ENCODE measurements around the gene DNAJB8. TPM values are rescaled to one million over a fixed set of nuclear protein-coding genes. Genes with fewer than 3 reads are reported as not detected.

Gene DNAJB8
- total RNA-seq, 2 experiments from 2014 or later = not detected

GRCh38 chr3:128455116-128455515 is 11.6 kb downstream of the DNAJB8 start:
- ChIA-PET POLR2A (no interaction called here), CTCF (no interaction called here)
- no peak overlapping the region for H3K27ac Mint-ChIP-seq

DNA sequence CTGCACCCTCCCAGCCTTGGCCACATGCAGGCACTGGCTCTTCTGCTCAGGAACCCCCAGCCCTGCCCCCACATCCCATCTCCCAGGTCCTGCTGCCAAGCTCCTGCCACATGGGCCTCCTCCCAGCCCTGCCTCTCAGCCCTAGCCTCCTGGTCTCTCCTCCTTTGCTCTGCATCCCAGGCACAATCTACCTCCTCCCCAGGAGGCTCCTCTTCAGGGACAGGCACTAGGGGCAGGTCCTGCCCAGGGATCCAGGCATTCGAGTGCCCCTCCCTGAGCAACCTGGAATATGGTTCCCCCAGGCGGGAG is 12.4 kb downstream of the DNAJB8 start:
- no peak overlapping the region for H3K4me3 Mint-ChIP-seq
- no peak for DNase-seq
- ChIA-PET CTCF (interaction anchor here (1.1 to 1.2 kb wide), 2 partner anchors 10 kb away, joined by 3 to 5 read pairs; no protein-coding TSS in a partner anchor), POLR2A (no interaction called here)
- H3K36me3 Mint-ChIP-seq (ENCODE audit: low read depth) = peaks cover 13% of the 10 kb centered on the region
- peaks cover 24% of the 10 kb centered on the region for H3K27me3 Mint-ChIP-seq
- peaks cover 10% of the 10 kb centered on the region for H3K4me1 Mint-ChIP-seq
- H3K27ac Mint-ChIP-seq = peak overlapping the region; percentile 44
- H3K9me3 Mint-ChIP-seq = peaks cover 17% of the 10 kb centered on the region

More at GRCh38 chr3:128455116-128455515, 11.6 kb downstream of the DNAJB8 start:
- peaks cover 24% of the 10 kb centered on the region for H3K27me3 Mint-ChIP-seq
- peaks cover 6% of the 10 kb centered on the region for H3K4me1 Mint-ChIP-seq
- peaks cover 7% of the 10 kb centered on the region for H3K36me3 Mint-ChIP-seq (ENCODE audit: low read depth)
- DNase-seq = no peak
- H3K4me3 Mint-ChIP-seq = no peak overlapping the region
- H3K9me3 Mint-ChIP-seq = peaks cover 10% of the 10 kb centered on the region

DNA sequence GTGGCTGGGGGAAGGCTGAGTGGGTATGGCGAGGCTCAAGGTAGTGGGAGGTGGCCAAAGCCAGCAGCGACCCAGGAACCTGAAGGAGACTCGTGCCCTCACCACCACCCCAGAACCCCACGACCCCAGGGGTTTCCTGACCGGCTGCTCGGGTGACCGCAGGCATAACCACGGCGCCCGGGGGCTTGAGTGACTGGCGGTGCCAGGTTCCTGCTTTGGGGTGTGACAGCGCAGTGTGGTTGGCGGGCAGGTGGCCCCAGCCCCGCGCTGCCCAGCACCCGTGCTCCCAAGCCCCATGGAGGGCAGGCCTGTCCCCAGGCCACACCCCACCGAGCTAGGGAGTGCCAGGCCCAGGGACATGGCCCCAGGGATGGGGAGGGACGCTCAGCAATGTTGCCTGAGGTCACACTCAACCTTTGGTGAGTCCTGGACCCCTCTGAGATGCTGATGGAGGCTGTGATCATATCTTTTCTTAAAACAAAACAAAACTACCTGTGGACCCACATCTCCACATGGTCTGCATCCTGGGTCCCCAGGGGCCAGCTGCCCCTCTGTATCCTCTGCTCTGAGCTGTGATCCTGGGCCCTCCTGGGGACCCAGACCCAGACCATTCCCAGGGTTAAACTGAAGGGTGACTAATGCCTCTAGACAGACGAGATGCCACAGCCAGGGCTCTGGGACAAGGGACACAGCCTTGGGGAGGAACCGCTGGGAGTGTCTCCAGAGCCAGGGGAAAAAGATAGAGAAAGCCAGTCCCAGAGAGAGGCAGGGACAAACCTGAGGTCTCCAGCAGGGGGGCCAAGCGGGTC is 13.0 kb downstream of the DNAJB8 start:
- Mint-ChIP-seq H3K27ac (no peak overlapping the region), H3K4me1 (peaks cover 16% of the 10 kb centered on the region), H3K27me3 (peaks cover 24% of the 10 kb centered on the region), H3K4me3 (no peak overlapping the region), H3K9me3 (peaks cover 22% of the 10 kb centered on the region), H3K36me3 (ENCODE audit: low read depth) (peaks cover 17% of the 10 kb centered on the region)
- POLR2A ChIA-PET = no interaction called here
- CTCF ChIA-PET = interaction anchor here (1.1 to 1.2 kb wide), 2 partner anchors 10 kb away, joined by 3 to 5 read pairs; no protein-coding TSS in a partner anchor
- DNase-seq = no peak

DNA sequence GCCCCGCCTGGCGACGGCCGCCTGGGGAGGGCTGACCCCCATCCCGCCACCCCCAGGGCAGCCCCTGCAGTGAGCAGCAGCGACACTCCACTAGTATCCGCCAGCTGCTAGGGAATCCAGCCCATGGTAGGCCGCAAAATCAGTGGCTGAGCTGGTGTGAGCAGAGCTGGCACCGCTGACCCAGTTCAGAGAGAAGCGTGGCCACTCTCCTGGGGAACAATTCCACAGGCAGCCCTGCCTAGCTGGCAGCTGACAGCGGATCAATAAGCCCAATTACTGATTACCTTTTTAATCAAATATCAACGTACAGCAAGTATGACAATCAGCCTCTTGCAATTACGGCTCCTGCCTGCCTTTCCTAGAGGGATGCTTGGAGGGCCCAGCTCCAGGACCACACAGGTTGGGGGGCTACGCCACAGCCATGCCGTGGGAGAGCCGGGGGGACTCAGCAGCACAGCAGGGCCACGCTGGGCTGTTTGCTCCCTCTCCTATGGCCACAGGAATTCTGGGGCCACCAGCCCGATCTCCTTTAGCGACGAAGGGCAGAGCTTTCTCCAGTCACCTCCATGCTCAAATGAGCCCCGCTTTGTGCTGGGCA is 13.9 kb downstream of the DNAJB8 start:
- POLR2A ChIA-PET = no interaction called here

GRCh38 chr3:128452120-128452519 is 14.6 kb downstream of the DNAJB8 start:
- POLR2A ChIA-PET = no interaction called here
- Mint-ChIP-seq H3K4me3 (no peak overlapping the region), H3K36me3 (ENCODE audit: low read depth) (peaks cover 29% of the 10 kb centered on the region), H3K4me1 (peaks cover 30% of the 10 kb centered on the region), H3K9me3 (peaks cover 35% of the 10 kb centered on the region), H3K27me3 (peaks cover 24% of the 10 kb centered on the region), H3K27ac (no peak overlapping the region)
- CTCF ChIA-PET = no interaction called here
- no peak for DNase-seq

More for the DNA sequence above, 13.9 kb downstream of the DNAJB8 start:
- Mint-ChIP-seq H3K27me3 (peaks cover 24% of the 10 kb centered on the region), H3K4me3 (no peak overlapping the region), H3K36me3 (ENCODE audit: low read depth) (peaks cover 22% of the 10 kb centered on the region), H3K9me3 (peaks cover 28% of the 10 kb centered on the region), H3K27ac (no peak overlapping the region), H3K4me1 (peaks cover 24% of the 10 kb centered on the region)
- no peak for DNase-seq
- CTCF ChIA-PET = interaction anchor here (1.1 kb wide), 1 partner anchor 9 kb away, joined by 3 read pairs; no protein-coding TSS in a partner anchor

GRCh38 chr3:128449111-128449638 is 17.5 kb downstream of the DNAJB8 start:
- Mint-ChIP-seq H3K27ac (peak overlapping the region; percentile 97), H3K36me3 (ENCODE audit: low read depth) (peaks cover 43% of the 10 kb centered on the region), H3K4me3 (no peak overlapping the region), H3K9me3 (peaks cover 58% of the 10 kb centered on the region), H3K4me1 (peaks cover 39% of the 10 kb centered on the region), H3K27me3 (peaks cover 4% of the 10 kb centered on the region)
- POLR2A ChIA-PET = no interaction called here
- no peak for DNase-seq
- CTCF ChIA-PET = interaction anchor here (0.7 to 1.8 kb wide), 6 partner anchors 12 to 168 kb away, joined by 3 to 7 read pairs (median 3); no protein-coding TSS in a partner anchor

GRCh38 chr3:128448491-128448890 is 18.2 kb downstream of the DNAJB8 start:
- H3K36me3 Mint-ChIP-seq (ENCODE audit: low read depth) = peaks cover 43% of the 10 kb centered on the region
- H3K4me3 Mint-ChIP-seq = peak overlapping the region; percentile 58
- ChIA-PET POLR2A (no interaction called here), CTCF (interaction anchor here (0.7 to 1.8 kb wide), 6 partner anchors 9 to 58 kb away, joined by 3 to 7 read pairs (median 4); no protein-coding TSS in a partner anchor)
- peak overlapping the region; percentile 97 for H3K27ac Mint-ChIP-seq
- peak; percentile 42 for DNase-seq
- peaks cover 58% of the 10 kb centered on the region for H3K9me3 Mint-ChIP-seq
- peaks cover 5% of the 10 kb centered on the region for H3K27me3 Mint-ChIP-seq
- H3K4me1 Mint-ChIP-seq = peaks cover 37% of the 10 kb centered on the region

- Mint-ChIP-seq H3K4me3 (no peak overlapping the region), H3K27ac (peak overlapping the region; percentile 97), H3K4me1 (peaks cover 37% of the 10 kb centered on the region), H3K9me3 (peaks cover 58% of the 10 kb centered on the region), H3K36me3 (ENCODE audit: low read depth) (peaks cover 43% of the 10 kb centered on the region), H3K27me3 (peaks cover 6% of the 10 kb centered on the region)
- ChIA-PET CTCF (interaction anchor here (1.1 to 1.7 kb wide), 4 partner anchors 10 to 50 kb away, joined by 3 to 7 read pairs (median 4); no protein-coding TSS in a partner anchor), POLR2A (no interaction called here)
- DNase-seq = peak; percentile 62
Observed at GRCh38 chr3:128447561-128448013, 19.1 kb downstream of the DNAJB8 start.

DNA sequence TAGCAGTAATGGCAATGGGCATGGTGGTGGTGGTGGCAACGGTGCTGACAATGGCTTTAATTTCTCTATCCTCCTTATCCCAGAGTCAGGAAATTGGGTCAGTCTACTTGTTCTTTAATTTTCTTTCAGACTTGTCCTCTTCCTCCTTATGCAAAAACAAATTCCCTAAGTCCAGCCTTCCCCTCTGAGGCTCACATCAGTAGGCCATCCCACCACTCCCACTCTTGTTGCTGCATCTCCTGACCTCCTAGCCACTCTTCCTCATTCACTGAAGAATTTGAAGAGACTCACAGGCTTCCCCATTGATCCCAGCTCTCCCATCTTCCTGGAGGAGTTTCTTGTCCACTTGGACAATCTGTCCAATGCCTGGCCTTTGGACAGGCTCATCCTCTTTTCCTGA is 19.9 kb downstream of the DNAJB8 start:
- Mint-ChIP-seq H3K9me3 (peaks cover 58% of the 10 kb centered on the region), H3K36me3 (ENCODE audit: low read depth) (peaks cover 43% of the 10 kb centered on the region), H3K27ac (peak overlapping the region; percentile 97), H3K27me3 (peaks cover 7% of the 10 kb centered on the region), H3K4me3 (no peak overlapping the region), H3K4me1 (peaks cover 37% of the 10 kb centered on the region)
- DNase-seq = no peak
- ChIA-PET CTCF (interaction anchor here (1.1 kb wide), 1 partner anchor 11 kb away, joined by 4 read pairs; no protein-coding TSS in a partner anchor), POLR2A (no interaction called here)

DNA sequence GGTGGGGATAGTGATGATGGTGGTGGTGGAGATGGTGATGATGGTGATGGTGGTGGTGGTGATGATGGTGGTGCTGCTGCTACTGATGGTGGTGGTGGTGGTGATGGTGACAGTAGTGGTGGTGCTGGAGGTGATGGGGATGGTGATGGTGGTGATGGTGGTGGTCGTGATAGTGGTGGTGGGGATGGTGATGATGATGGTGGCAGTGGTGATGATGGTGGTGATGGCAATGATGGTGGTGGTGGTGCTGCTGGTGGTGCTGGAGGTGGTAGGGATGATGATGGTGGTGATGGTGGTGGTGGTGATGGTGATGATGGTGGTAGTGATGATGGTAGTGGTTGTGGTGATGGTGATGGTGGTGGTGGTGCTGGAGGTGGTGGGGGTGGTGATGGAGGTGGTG is 21.3 kb downstream of the DNAJB8 start:
- H3K4me1 Mint-ChIP-seq = peaks cover 36% of the 10 kb centered on the region
- CTCF ChIA-PET = no interaction called here
- H3K36me3 Mint-ChIP-seq (ENCODE audit: low read depth) = peaks cover 38% of the 10 kb centered on the region

GRCh38 chr3:128443771-128444170 is 22.9 kb downstream of the DNAJB8 start:
- H3K27me3 Mint-ChIP-seq = peaks cover 10% of the 10 kb centered on the region
- peaks cover 27% of the 10 kb centered on the region for H3K36me3 Mint-ChIP-seq (ENCODE audit: low read depth)
- H3K4me1 Mint-ChIP-seq = peaks cover 24% of the 10 kb centered on the region
- H3K4me3 Mint-ChIP-seq = no peak overlapping the region
- peaks cover 36% of the 10 kb centered on the region for H3K9me3 Mint-ChIP-seq
- CTCF ChIA-PET = interaction anchor here (1.0 to 1.2 kb wide), 2 partner anchors 10 to 33 kb away, joined by 3 read pairs; no protein-coding TSS in a partner anchor
- H3K27ac Mint-ChIP-seq = no peak overlapping the region
- POLR2A ChIA-PET = no interaction called here
- no peak for DNase-seq

More for the DNA sequence above, 21.3 kb downstream of the DNAJB8 start:
- no peak overlapping the region for H3K4me3 Mint-ChIP-seq
- H3K9me3 Mint-ChIP-seq = peaks cover 49% of the 10 kb centered on the region
- peaks cover 7% of the 10 kb centered on the region for H3K27me3 Mint-ChIP-seq
- no peak for DNase-seq
- no peak overlapping the region for H3K27ac Mint-ChIP-seq
- POLR2A ChIA-PET = no interaction called here

DNA sequence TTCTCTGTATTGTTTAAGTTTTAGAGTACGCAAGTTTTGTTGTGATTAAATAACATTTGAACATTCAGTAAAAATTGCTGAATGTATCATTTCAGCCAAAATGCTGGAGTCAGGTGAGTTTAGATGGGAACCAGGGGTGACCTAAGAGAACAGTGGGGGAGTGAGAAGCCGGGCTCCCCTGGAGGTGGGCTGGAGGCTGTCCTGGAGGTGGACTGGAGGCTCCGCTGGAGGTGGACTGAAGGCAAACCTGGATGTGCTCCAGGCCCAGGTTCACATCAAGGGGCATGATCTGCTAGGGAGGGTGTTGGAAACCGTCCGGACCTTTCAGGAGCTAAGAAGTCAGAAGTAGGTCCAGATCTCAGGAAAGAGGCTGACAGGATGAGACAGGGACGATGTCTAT is 23.7 kb downstream of the DNAJB8 start:
- Mint-ChIP-seq H3K36me3 (ENCODE audit: low read depth) (peaks cover 21% of the 10 kb centered on the region), H3K4me1 (peaks cover 17% of the 10 kb centered on the region), H3K4me3 (no peak overlapping the region), H3K9me3 (peaks cover 31% of the 10 kb centered on the region), H3K27me3 (peaks cover 10% of the 10 kb centered on the region), H3K27ac (no peak overlapping the region)
- no peak for DNase-seq
- POLR2A ChIA-PET = no interaction called here
- CTCF ChIA-PET = no interaction called here

- no peak overlapping the region for H3K4me3 Mint-ChIP-seq
- peaks cover 8% of the 10 kb centered on the region for H3K4me1 Mint-ChIP-seq
- peaks cover 23% of the 10 kb centered on the region for H3K9me3 Mint-ChIP-seq
- peaks cover 16% of the 10 kb centered on the region for H3K27me3 Mint-ChIP-seq
- CTCF ChIA-PET = interaction anchor here (0.8 to 0.9 kb wide), 2 partner anchors 17 to 39 kb away, joined by 3 to 4 read pairs; no protein-coding TSS in a partner anchor
- POLR2A ChIA-PET = no interaction called here
- no peak for DNase-seq
- no peak overlapping the region for H3K27ac Mint-ChIP-seq
- peaks cover 13% of the 10 kb centered on the region for H3K36me3 Mint-ChIP-seq (ENCODE audit: low read depth)
Observed at GRCh38 chr3:128442070-128442469, 24.6 kb downstream of the DNAJB8 start.
